ENCODE results near the gene SERPINA12.
"Not testable (repeated sequence)": the region's sequence is repeated elsewhere in the genome, so short reads cannot be mapped to it uniquely, and the experiment has no call there.

Gene SERPINA12

DNA sequence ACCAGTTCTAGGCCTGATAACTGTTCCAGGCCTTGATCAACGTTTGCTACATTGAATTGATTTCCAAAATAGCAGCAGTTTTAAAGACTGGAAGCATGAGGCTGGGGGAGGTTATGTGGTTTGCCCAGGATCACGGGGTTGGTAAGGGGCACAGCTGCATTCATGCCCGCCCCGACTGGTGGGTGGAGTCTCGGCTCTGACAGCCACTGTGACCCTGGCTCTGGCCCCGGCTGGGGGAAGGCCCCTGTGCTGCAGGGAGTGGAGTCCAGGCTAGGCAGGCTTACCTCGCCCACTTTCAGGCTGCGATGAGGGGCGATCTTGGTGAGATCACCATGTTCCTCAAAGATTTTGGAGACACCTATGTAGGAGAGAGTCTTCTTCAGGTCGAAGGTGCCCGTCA lies 19.9 kb downstream of the SERPINA12 start:
- DNase-seq (ENCODE audit: low spot score) = no peak

DNA sequence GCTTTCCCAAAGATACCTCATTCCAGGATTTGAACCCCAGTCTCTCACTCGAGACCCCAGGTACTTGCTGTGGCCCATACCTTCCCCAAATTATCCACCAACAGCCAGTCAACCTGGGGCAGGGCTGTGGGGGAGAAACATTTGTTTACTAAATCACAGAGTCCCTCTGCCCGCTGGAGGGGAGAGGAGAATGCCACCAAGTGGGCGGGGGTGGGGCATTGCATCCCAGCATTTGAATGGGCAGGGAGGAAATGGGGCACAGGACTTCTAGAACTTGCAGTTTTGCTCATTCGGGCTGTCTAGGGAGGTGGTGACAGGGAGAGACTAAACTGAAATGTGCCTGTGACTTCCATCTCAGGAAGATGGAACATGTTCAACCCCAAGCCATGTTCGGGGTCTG lies 22.4 kb downstream of the SERPINA12 start:
- DNase-seq (ENCODE audit: low spot score) = no peak

DNA sequence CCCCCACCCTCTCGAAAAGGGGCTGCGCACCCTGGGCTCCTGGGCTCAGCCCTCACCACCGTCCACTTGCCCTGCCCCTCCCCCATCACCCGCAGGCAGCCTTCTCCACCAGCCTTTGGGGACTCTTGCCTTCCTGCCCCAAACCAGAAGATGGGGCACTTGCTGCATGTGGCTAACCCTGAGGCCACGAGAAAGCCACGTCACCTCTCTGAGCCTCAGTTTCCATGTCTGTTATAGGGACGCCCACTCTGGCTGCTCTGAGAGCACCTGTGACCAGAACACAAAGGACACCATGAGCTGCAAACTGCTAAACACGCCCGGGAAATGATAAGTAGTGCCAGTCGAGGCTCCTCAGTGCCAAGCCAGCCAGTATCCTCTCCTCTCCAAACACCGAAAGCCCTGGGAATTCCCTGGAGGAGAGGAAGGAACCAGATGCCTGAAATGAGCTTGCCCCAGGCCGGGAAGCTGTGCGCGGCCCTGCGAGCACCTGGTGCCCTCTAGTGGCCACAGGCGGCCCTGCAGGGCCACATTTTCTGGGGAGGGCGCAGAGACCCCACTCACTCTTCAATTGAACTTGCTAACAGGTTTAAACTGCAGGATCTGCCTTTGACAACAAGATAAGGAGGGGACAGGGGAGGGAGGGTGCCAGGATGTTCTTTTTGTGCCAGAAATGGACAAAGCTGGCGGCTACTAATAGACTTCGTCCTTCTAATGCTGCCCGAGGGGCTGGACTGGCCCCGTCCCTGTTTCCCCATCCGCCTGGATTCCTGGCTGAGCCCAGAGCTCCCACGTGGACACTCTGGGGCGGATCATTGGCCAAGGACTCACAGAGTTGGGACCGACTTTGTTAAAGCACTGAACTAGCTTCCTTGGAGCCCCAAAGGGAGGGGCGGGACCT lies 23.1 kb downstream of the SERPINA12 start:
- DNase-seq (ENCODE audit: low spot score) = peak; percentile 63

DNA sequence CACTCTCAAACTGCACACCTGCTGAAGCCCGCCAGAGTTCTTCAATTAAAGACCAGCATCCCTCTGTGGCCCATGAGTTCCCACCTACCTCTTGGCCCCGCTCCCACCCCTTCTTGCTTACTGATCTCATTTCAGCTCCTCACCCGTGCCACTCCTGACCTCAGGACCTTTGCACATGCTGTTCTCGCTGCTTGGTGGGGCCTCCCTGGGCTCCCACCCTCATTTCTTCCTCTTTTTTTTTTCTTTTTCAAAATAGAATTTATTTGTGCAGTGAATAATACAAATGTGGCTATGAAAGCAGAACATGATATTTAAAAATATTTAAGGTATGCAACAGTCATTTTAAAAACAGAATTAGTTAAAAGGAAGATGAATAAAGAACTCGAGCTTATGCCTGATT lies 24.8 kb downstream of the SERPINA12 start:
- DNase-seq (ENCODE audit: low spot score) = no peak

DNA sequence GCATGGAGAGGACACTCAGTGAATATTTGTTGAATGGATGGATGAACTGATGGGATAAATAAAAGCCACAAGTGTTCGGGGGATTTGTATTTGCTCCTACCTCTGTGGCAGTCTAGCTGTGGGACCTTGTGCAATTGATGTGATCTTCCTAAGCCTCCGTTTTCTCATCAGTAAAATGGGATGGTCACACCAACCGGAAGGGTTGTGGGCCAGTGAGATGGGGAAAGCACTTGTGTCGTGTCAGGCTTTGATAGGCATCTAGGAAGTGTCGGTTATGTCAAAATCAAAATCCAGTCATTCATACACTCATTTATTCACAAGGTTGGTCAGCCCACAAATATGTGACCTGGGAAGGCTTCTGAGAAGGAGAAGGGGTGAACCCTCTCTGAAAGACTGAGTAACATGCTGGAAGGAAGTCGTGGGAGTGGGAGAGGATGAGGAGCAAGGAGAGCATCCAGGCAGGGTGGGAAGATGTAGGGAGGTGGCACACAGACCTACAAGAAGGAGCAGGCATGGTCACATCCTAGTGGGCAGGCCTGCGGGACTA lies 25.5 kb downstream of the SERPINA12 start:
- no peak for DNase-seq (ENCODE audit: low spot score)

DNA sequence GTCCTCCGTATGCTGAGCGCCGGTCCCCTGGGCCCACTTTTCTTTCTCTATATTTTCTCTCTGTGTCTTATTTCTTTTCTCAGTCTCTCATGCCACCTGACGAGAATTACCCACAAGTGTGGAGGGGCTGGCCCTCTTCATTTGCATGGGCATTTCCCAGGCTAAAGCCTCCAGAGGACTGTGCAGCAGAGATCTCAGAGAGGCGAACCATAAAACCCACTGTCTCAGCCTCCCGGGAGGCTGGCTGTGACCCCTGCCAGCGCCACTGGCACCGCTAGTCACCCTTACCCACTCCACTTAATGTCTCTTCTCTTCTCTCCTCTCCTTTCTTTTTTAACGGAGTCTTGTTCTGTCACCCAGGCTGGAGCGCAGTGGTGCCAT lies 26.2 kb downstream of the SERPINA12 start:
- DNase-seq (ENCODE audit: low spot score) = no peak

DNA sequence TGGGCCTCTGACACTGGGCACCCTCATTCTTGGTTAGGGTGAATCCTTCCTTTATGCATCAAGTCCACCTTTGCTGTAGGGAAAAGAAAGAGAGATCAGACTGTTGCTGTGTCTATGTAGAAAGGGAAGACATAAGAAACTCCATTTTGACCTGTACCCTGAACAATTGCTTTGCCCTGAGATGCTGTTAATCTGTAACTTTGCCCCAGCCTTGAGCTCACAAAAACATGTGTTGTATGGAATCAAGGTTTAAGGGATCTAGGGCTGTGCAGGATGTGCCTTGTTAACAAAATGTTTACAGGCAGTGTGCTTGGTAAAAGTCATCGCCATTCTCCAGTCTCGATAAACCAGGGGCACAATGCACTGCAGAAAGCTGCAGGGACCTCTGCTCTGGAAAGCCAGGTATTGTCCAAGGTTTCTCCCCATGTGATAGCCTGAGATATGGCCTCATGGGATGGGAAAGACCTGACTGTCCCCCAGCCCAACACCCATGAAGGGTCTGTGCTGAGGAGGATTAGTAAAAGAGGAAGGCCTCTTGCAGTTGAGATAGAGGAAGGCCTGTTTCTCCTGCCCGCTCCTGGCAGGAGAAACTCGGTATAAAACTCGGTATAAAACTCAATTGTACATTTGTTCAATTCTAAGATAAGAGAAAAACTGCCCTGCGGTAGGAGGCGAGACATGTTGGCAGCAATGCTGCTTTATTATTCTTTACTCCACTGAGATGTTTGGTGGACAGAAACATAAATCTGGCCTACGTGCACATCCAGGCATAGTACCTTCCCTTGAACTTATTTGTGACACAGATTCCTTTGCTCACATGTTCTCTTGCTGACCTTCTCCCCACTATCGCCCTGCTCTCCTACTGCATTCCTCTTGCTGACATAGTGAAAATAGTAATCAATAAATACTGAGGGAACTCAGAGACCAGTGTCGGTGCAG lies 26.9 kb downstream of the SERPINA12 start:
- not testable (repeated sequence) for DNase-seq (ENCODE audit: low spot score)

DNA sequence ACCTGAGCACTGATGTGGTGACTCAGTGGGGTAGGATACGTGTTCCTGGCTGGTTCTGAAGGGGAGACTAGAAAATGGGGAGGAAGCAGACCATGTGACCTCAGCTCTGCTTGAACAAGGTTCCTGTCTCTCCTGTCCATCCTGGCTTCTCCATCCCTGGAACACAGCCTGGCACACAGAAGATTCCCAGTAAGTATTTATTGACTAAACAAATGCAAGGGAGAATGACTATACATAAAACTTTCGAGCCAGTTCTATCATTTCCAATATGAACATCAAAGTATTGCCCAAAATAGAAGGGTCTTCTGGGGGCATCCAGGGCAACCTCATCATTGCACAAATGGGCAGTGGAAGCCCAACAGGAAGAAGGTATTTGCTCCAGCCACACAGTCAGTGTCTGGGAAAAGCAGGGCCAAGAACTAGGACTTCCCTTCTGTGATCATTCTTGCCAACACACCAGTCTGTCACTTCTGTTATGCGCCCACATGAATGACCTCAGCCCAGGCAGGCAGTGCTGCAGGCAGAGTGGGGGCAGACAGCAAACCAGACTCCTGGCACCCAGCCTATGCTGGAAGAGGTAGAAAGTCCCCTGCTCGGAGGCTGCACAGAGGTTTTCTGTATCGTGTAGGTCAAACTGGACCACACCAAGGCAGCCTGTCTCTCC lies 27.7 kb downstream of the SERPINA12 start:
- peak; percentile 16 for DNase-seq (ENCODE audit: low spot score)

DNA sequence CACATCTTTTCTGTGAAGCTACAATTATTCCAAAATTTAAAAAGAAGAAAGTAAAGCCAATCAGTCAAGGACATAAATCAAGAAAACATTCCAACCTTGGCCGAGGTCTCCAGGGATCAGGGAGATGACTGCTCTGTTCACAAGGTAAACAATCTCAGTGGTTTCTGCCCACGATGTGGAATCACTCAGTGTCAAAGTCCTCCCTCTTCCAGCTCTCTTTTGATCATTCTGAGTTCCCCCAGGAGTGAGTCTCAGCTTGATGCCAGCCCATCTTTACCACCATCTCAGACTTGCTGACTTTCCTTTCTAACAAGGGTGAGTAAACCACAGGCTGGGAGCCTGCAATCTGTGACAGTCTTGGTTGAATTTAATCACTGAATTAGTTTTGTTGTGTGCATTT lies 28.5 kb downstream of the SERPINA12 start:
- no peak for DNase-seq (ENCODE audit: low spot score)

DNA sequence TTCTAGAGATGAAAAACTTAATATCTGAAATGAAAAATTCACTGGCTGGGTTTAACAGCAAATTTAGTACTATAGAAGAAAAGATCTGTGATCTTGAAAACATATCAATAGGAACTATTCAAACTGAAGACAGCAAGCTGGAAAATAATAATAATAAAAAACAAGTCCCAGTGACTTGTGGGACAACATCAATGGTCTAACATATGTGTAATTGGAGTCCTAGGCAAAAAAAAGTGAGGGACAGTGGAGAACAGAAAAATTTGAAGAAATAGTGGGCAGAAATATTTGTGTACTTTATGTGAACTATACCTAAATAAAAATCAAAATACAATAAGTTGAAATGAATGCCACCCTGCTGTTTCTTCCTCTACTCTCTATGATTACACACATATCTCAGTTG lies 30.8 kb downstream of the SERPINA12 start:
- no peak for DNase-seq (ENCODE audit: low spot score)

DNA sequence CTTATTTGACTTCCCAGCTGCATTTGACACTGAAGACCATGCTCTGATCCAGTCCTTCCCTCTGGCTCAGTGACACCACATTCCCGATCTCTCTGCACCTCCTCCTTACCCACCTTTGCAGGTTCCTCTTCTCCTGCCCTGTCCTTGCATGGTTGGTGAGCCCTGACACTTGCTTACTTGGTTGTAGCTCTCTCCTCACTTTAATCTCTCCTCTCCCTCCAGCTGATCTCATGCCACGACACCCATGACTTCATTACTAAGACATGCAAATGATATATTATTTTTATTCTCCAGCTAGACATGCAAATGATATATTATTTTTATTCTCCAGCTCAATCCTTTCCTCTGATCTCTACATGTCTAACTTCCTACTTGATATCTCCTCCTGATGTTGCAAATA lies 33.2 kb downstream of the SERPINA12 start, which contains the start of gene SERPINA9:
TSS of gene SERPINA9 (minus strand) at position 175 of the 400 bp plus-strand sequence. CDS start 6,357 bp downstream, outside the sequence.
- no peak for DNase-seq (ENCODE audit: low spot score)

DNA sequence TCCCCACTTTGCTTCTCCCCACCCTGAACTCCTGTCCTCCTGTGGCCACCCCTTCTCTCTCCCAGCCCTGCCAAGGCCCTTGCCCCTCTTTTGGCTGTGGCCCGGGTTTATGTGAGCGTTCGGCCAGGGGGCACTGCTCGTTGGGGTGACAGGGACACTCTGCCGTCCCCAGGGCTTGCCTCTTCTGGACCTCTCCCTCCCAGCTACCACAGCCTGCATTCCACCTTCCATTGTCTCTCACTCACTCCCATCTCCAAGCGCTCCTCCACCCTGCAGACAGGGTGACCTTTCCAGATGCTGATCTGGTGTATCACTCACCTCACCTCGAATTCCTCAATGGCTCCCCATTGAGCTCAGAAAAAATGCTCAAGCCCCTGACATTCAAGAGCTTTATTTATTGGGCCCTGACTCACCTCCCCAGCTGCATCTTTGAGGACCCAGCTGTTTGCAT lies 34.7 kb downstream of the SERPINA12 start:
- DNase-seq (ENCODE audit: low spot score) = peak; percentile 26

DNA sequence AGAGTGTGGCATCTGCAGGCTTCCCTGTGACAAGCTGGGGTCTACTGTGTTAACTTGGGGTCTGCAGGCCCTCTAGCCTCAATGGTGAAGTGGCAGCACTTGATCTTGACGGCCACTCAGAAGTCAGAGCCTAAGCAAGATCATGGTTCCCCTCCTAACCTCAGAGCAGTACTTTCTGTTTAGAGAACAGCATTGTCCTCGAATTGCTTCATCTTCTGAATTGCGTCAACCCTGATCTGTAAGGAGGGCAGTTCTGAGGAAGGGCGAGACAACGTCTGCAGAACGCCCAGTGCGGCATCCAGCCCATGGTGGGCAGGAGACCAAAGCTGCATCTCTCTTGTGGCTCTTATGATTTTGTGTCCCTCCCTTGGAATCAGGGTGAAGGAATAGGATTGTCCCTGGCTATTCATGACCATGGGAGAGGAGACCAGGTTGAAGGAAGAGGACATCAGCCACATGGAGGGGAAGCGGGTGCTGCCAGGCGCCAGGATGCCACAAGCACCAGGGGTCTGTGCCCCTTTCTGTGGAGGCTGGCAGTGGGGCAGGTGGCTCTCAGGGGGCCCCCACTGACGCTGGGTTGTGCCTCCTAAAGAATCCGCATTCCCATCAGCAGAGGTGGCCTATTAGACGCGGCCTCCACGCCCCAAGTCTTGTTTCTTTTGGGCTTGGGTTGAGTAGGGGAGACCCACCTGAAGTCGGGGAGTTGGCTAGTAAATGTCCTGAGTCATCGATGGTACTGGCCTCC lies 35.4 kb downstream of the SERPINA12 start:
- DNase-seq (ENCODE audit: low spot score) = no peak

DNA sequence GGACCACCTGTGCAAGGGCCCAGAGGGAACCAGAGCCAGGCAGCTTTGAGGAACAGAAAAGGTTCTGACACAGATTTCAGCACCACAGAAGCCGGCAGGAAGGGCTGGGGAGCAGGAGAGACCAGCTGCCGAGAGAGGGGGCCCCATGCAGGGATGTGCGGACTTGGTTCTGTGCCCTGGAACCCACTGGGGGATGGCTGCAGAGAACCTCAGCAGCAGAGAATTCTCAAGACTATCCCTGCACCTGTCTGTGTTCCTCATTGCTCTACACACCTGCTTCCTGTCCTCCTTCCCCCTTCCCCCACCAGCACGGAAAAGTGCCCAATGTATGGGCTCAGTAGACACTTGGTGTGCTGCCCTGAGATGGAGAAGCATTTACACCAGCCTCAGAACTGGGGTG lies 36.4 kb downstream of the SERPINA12 start:
- no peak for DNase-seq (ENCODE audit: low spot score)

DNA sequence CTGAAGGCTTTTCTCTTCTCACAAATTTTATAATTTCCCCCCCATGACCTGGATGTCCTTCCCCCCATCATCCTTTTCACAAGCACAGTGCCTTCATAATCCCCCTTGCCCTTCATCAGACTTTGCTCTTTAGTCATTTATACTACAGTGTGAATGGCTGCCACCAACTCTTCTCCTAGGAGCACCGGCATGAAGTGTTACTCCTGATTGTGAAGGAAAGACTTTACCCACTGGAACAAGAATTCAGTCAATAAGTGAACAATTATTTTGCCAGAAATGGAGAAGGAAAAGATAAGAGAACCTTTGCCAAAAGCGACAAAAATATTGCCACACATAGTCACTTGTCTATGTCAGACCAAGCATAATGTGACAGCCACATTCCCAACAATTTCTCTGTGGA lies 38.2 kb downstream of the SERPINA12 start:
- DNase-seq (ENCODE audit: low spot score) = no peak

DNA sequence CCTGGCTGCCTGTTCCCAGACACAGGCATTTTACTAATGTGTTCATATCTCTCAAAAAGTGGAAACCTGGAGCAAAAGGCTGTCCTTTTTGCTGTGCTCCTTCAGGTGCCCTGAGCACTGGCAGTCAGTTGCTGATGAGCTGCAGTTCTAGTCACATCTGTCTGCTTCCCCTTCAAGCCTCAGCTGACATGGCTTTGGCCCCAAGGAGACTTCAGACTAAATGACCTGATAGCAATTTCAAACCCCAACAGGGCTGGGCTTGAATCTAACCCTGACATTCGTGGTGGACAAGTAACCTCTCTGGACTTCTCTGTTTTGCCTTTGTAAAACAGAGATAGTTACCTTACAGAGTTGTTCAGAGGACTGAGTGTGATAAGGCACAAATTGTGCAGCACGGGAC lies 39.0 kb downstream of the SERPINA12 start:
- DNase-seq (ENCODE audit: low spot score) = no peak

DNA sequence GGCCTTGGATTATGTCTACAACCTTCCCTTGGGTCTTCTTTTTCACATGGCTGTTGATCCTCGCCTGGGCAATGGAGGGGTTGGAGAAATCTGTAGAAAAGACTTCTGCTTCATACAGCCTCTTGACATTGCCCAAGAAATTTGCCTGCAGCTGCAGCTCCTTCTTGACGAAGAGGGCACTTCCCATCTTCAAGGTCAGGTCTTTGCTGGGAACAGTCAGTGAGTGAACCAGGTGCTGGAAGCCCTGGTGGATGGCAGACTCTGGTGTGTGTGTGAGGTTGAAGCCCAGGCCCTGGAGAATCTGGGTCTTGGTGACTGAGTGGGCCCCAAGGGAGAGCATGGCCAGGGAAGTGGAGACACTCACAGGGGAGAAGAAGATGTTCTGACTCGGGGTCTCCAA lies 40.0 kb downstream of the SERPINA12 start:
- DNase-seq (ENCODE audit: low spot score) = no peak

DNA sequence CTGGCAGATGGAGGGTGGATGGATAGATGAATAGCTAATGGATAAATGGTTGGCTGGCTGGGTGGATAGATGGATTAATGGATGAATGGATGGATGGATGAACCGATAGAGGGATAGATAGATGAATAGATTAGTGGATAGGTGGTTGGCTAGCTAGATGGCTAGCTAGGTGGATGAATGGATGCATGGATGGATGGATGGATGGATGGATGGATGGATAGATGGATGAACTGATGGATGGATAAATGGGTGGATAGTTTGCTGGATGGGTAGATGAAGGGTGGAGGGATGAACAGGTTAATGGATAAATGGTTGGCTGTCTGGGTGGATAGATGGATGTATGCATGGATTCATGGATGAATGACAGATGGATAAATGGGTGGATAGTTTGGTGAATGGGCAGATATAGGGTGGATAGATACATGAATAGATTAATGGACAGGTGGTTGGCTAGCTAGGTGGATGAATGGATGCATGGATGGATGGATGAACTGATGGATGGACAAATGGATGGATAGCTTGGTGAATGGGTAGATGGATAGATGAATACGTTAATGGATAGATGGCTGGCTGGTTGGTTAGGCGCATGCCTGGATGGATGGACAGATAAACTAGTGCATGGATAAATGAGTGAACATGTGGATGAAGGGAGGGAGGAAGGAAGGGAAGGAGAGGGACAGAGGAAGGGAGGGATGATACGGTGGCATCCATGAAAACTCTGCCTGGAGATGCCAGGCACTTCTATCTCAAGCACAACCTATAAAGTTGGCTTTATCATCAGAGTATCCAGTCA lies 41.3 kb downstream of the SERPINA12 start:
- no peak for DNase-seq (ENCODE audit: low spot score)

DNA sequence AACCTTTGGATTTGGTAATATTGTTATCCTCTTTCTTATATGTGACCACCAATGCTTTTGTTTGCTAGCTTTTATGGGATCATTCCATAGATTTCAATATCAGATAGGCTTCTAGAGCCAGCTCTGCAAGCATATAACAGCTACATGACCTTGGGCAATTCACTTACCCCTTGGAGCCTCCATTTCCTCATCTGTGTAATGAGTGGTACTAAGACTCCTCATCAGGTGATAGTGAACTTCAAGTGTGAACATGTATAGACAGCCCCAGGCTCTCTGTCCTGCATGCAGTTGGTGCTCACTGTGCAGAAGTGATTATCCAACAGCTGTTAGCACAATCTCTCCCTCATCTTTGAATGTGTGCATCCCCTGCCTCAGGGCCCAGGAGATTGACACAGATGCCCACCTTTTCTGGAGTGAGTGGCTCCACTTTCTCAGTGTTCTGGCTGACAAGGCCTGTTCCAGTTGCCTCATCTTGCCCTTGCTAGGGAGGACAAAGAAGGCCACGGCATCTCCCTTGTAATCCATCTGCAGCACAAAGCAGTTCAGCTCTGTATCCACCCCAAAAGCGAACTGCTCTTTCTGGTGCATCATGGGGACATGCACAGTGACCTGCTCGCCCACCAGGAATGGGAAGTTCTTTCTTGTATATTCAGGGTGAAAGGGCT lies 42.4 kb downstream of the SERPINA12 start:
- no peak for DNase-seq (ENCODE audit: low spot score)

DNA sequence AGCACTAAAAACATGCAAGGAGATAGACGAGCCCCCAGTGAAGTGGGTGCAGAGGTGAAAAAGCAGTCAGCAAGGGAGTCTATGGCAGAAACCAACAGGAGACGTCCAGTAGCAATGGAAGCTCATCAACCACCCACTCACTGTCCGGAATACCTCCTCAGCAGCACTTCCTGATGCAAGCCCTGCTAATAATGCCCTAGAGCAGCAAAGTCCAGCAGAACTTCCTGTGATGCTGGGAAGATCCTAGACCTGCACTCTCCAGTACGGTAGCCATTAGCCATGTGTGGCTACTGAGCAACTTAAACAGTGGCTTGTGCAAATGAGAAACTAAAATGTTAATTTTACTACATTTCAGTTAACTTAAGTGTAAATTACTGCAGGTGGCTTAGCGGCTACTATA lies 44.2 kb downstream of the SERPINA12 start:
- DNase-seq (ENCODE audit: low spot score) = no peak
